GM23338 (cell line): ENCODE data around the gene CCNY. TPM values are rescaled to one million over a fixed set of nuclear protein-coding genes. Genes with fewer than 3 reads are reported as not detected.

Experiments used
- ATAC-seq: fragments of 200-7000 bp; cut with Tn5 transposase; 3 replicates; pipeline ENCODE4 v1.9.1; 2020
- DNase-seq: peaks from one replicate; pipeline ENCODE4 v3.0.0-alpha.2; 2015; ENCODE audit warnings: low spot score
- H2AFZ ChIP-seq: fragments of 200-600 bp; sonication (generic); 2 replicates; pipeline ENCODE4 v1.8.0; 2016; ENCODE audit warnings: antibody characterized with exemption, mild to moderate bottlenecking, moderate library complexity
- H3F3A ChIP-seq: fragments of 200-600 bp; sonication (generic); replicated peaks from 2 replicates; pipeline ENCODE4 v1.8.0; 2017; ENCODE audit warnings: antibody characterized with exemption, mixed run types, low read depth
- H3K27ac ChIP-seq: fragments of 200-600 bp; sonication (generic); 2 replicates; pipeline ENCODE4 v1.6.1; 2016; ENCODE audit warnings: low read depth
- H3K27me3 ChIP-seq: fragments of 200-600 bp; sonication (generic); 2 replicates; pipeline ENCODE4 v1.8.0; 2016; ENCODE audit warnings: mild to moderate bottlenecking, mixed run types, moderate library complexity; ENCODE audit not compliant: insufficient read depth
- H3K36me3 ChIP-seq: fragments of 200-600 bp; sonication (generic); 2 replicates; pipeline ENCODE4 v1.8.0; 2016; ENCODE audit warnings: mild to moderate bottlenecking; ENCODE audit not compliant: insufficient read depth
- H3K4me1 ChIP-seq: fragments of 200-600 bp; sonication (generic); 2 replicates; pipeline ENCODE4 v1.8.0; 2016; ENCODE audit warnings: mild to moderate bottlenecking, moderate library complexity; ENCODE audit not compliant: insufficient read depth
- H3K4me2 ChIP-seq: fragments of 200-600 bp; sonication (generic); 2 replicates; pipeline ENCODE4 v1.7.1; 2017; ENCODE audit warnings: mixed run types
- H3K4me3 ChIP-seq: fragments of 200-600 bp; sonication (generic); 2 replicates; pipeline ENCODE4 v1.6.1; 2016; ENCODE audit warnings: mixed run types
- H3K79me2 ChIP-seq: fragments of 200-600 bp; sonication (generic); replicated peaks from 2 replicates; pipeline ENCODE4 v1.8.0; 2017; ENCODE audit warnings: mild to moderate bottlenecking; ENCODE audit not compliant: insufficient read depth
- H3K9me2 ChIP-seq: fragments of 200-600 bp; sonication (generic); 2 replicates; pipeline ENCODE4 v1.8.0; 2017; ENCODE audit not compliant: insufficient read depth
- H4K20me1 ChIP-seq: fragments of 200-600 bp; sonication (generic); replicated peaks from 2 replicates; pipeline ENCODE4 v1.8.0; 2017; ENCODE audit warnings: mild to moderate bottlenecking; ENCODE audit not compliant: insufficient read depth
- H3K27ac Mint-ChIP-seq: 2 replicates; pipeline ENCODE4 v1.8.0; 2020; ENCODE audit warnings: inconsistent platforms, mild to moderate bottlenecking, moderate library complexity, mixed read lengths
- H3K27me3 Mint-ChIP-seq: 3 replicates; pipeline ENCODE4 v1.8.0; 2022; ENCODE audit warnings: low read depth, mild to moderate bottlenecking, moderate library complexity, mixed read lengths, inconsistent platforms; ENCODE audit not compliant: insufficient read depth, poor library complexity
- H3K36me3 Mint-ChIP-seq: 3 replicates; pipeline ENCODE4 v1.8.0; 2021; ENCODE audit warnings: low read depth, mild to moderate bottlenecking, inconsistent platforms, moderate library complexity, mixed read lengths
- H3K4me1 Mint-ChIP-seq: 3 replicates; pipeline ENCODE4 v1.8.0; 2020; ENCODE audit warnings: mild to moderate bottlenecking, inconsistent platforms, mixed read lengths
- H3K4me3 Mint-ChIP-seq: 3 replicates; pipeline ENCODE4 v1.8.0; 2021; ENCODE audit warnings: moderate library complexity, mild to moderate bottlenecking, inconsistent platforms, mixed read lengths
- H3K9me3 Mint-ChIP-seq: 3 replicates; pipeline ENCODE4 v1.8.0; 2020; ENCODE audit warnings: moderate library complexity, mild to moderate bottlenecking, inconsistent platforms, mixed read lengths
- CREB1 ChIP-seq: fragments of 250-450 bp; sonication (Bioruptor Pico); IDR thresholded peaks from 2 replicates; pipeline ENCODE4 v1.5.0; 2020; ENCODE audit warnings: low read depth, mild to moderate bottlenecking, moderate library complexity
- EZH2 ChIP-seq: fragments of 200-600 bp; sonication (generic); IDR thresholded peaks from one replicate; pipeline ENCODE4 v1.8.0; 2017; ENCODE audit warnings: antibody characterized with exemption, mild to moderate bottlenecking, low read depth; ENCODE audit not compliant: unreplicated experiment
- EZH2phosphoT487 ChIP-seq: fragments of 200-600 bp; sonication (generic); IDR thresholded peaks from one replicate; pipeline ENCODE4 v1.8.1; 2018; ENCODE audit warnings: antibody characterized with exemption; ENCODE audit not compliant: unreplicated experiment
- JUNB ChIP-seq: IDR thresholded peaks from one replicate; pipeline ENCODE4 v1.6.1; 2016; ENCODE audit warnings: antibody characterized with exemption; ENCODE audit not compliant: unreplicated experiment
- NANOG ChIP-seq: IDR thresholded peaks from 2 replicates; pipeline ENCODE4 v1.6.1; 2016; ENCODE audit warnings: antibody characterized with exemption, borderline replicate concordance
- POLR2AphosphoS5 ChIP-seq: IDR thresholded peaks from 2 replicates; pipeline ENCODE4 v1.6.1; 2016; ENCODE audit warnings: antibody characterized with exemption, low read depth
- STAT1 ChIP-seq: IDR thresholded peaks from one replicate; pipeline ENCODE4 v1.6.1; 2016; ENCODE audit warnings: antibody characterized with exemption; ENCODE audit not compliant: unreplicated experiment
- ZNF114 ChIP-seq: fragments of 250-450 bp; sonication (Bioruptor Pico); IDR thresholded peaks from 2 replicates; pipeline ENCODE4 v1.5.0; 2020; ENCODE audit warnings: mild to moderate bottlenecking, moderate library complexity
- ZNF331 ChIP-seq: fragments of 250-450 bp; sonication (Bioruptor Pico); IDR thresholded peaks from 2 replicates; pipeline ENCODE4 v1.5.0; 2020; ENCODE audit warnings: low read depth, mild to moderate bottlenecking, moderate library complexity
- polyA plus RNA-seq: library from polyadenylated mRNA; unstranded; fragments of >200 nt; fragmentation: Nextera tagmentation; extraction: Ambion mirVana; gene quantifications from 2 replicates; pipeline ENCODE4 v1.2.1, GENCODE V29; 2016
- total RNA-seq: library from RNA; depleted of rRNA; stranded (reverse); fragments of >200 nt; shearing (Covaris generic); gene quantifications from 2 replicates; pipeline ENCODE4 v1.2.3, GENCODE V29; 2014
- TF ChIP-seq, protein P1 (sequence below): IDR thresholded peaks from 2 replicates; pipeline ENCODE4 v1.6.1; 2016; ENCODE audit warnings: antibody characterized with exemption
- TF ChIP-seq, protein P2 (sequence below): fragments of 250-450 bp; sonication (Bioruptor Pico); IDR thresholded peaks from 2 replicates; pipeline ENCODE4 v1.5.0; 2020; ENCODE audit warnings: mild to moderate bottlenecking, moderate library complexity
- TF ChIP-seq, protein P3 (sequence below): IDR thresholded peaks from one replicate; pipeline ENCODE4 v1.6.1; 2018; ENCODE audit warnings: antibody characterized with exemption; ENCODE audit not compliant: unreplicated experiment
- TF ChIP-seq, protein P4 (sequence below), 2 experiments: fragments of 200-600 bp in 1 of 2; sonication (generic) in 1 of 2; conservative IDR thresholded peaks; 2 replicates each; pipeline versions ENCODE4 v1.5.1 to v1.6.1; 2016 to 2017; ENCODE audit warnings: antibody characterized with exemption in 2 of 2, low read depth in 2 of 2, mild to moderate bottlenecking in 2 of 2, moderate library complexity in 1 of 2

The CCNY gene
- total and polyA plus RNA-seq, 2 experiments from 2014 or later: 14.2 to 29.0 TPM

DNA sequence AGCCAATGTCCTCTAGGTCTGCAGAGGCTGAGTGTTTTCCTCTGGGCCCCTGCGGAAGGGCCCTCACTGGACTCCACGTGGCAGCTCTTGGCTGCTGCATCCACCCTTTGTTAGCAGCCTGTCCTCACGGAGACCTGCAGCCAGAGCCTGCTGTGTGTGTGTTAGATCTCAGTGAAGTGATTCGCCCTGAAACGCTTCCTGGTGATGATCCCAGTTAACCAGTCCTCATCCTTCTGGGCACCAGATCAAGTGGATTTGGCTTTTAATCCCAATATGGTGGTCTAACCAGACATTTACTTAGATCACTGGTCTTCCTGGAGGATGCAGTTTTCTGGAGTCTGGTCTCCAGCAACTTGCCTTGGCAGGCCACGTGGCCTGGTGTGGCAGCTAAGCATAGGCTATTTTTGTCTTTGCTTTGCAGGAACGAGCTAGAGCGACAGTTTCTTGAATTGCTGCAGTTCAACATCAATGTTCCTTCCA, 229.3 kb downstream of the CCNY start:
- Mint-ChIP-seq H3K9me3 (no peaks in the 10 kb centered on the region), H3K36me3 (peaks cover 20% of the 10 kb centered on the region), H3K4me3 (no peak overlapping the region), H3K27ac (no peak overlapping the region), H3K27me3 (peaks cover 7% of the 10 kb centered on the region), H3K4me1 (no peaks in the 10 kb centered on the region; the same call in 1 of the 3 replicates)
- TF ChIP-seq, protein P1, sequence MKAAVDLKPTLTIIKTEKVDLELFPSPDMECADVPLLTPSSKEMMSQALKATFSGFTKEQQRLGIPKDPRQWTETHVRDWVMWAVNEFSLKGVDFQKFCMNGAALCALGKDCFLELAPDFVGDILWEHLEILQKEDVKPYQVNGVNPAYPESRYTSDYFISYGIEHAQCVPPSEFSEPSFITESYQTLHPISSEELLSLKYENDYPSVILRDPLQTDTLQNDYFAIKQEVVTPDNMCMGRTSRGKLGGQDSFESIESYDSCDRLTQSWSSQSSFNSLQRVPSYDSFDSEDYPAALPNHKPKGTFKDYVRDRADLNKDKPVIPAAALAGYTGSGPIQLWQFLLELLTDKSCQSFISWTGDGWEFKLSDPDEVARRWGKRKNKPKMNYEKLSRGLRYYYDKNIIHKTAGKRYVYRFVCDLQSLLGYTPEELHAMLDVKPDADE: no peak
- no peak for TF ChIP-seq EZH2phosphoT487
- TF ChIP-seq ZNF114: no peak
- TF ChIP-seq, protein P2, sequence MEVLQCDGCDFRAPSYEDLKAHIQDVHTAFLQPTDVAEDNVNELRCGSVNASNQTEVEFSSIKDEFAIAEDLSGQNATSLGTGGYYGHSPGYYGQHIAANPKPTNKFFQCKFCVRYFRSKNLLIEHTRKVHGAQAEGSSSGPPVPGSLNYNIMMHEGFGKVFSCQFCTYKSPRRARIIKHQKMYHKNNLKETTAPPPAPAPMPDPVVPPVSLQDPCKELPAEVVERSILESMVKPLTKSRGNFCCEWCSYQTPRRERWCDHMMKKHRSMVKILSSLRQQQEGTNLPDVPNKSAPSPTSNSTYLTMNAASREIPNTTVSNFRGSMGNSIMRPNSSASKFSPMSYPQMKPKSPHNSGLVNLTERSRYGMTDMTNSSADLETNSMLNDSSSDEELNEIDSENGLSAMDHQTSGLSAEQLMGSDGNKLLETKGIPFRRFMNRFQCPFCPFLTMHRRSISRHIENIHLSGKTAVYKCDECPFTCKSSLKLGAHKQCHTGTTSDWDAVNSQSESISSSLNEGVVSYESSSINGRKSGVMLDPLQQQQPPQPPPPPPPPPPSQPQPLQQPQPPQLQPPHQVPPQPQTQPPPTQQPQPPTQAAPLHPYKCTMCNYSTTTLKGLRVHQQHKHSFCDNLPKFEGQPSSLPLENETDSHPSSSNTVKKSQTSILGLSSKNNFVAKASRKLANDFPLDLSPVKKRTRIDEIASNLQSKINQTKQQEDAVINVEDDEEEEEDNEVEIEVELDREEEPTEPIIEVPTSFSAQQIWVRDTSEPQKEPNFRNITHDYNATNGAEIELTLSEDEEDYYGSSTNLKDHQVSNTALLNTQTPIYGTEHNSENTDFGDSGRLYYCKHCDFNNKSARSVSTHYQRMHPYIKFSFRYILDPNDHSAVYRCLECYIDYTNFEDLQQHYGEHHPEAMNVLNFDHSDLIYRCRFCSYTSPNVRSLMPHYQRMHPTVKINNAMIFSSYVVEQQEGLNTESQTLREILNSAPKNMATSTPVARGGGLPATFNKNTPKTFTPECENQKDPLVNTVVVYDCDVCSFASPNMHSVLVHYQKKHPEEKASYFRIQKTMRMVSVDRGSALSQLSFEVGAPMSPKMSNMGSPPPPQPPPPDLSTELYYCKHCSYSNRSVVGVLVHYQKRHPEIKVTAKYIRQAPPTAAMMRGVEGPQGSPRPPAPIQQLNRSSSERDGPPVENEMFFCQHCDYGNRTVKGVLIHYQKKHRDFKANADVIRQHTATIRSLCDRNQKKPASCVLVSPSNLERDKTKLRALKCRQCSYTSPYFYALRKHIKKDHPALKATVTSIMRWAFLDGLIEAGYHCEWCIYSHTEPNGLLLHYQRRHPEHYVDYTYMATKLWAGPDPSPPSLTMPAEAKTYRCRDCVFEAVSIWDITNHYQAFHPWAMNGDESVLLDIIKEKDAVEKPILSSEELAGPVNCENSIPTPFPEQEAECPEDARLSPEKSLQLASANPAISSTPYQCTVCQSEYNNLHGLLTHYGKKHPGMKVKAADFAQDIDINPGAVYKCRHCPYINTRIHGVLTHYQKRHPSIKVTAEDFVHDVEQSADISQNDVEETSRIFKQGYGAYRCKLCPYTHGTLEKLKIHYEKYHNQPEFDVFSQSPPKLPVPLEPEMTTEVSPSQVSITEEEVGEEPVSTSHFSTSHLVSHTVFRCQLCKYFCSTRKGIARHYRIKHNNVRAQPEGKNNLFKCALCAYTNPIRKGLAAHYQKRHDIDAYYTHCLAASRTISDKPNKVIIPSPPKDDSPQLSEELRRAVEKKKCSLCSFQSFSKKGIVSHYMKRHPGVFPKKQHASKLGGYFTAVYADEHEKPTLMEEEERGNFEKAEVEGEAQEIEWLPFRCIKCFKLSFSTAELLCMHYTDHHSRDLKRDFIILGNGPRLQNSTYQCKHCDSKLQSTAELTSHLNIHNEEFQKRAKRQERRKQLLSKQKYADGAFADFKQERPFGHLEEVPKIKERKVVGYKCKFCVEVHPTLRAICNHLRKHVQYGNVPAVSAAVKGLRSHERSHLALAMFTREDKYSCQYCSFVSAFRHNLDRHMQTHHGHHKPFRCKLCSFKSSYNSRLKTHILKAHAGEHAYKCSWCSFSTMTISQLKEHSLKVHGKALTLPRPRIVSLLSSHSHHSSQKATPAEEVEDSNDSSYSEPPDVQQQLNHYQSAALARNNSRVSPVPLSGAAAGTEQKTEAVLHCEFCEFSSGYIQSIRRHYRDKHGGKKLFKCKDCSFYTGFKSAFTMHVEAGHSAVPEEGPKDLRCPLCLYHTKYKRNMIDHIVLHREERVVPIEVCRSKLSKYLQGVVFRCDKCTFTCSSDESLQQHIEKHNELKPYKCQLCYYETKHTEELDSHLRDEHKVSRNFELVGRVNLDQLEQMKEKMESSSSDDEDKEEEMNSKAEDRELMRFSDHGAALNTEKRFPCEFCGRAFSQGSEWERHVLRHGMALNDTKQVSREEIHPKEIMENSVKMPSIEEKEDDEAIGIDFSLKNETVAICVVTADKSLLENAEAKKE (CRISPR knock-in tag): no peak
- no peak for TF ChIP-seq ZNF331 (CRISPR knock-in tag)
- no peak for TF ChIP-seq POLR2AphosphoS5
- TF ChIP-seq STAT1: no peak
- no peak for TF ChIP-seq NANOG
- no peak for TF ChIP-seq JUNB
- TF ChIP-seq, protein P3, sequence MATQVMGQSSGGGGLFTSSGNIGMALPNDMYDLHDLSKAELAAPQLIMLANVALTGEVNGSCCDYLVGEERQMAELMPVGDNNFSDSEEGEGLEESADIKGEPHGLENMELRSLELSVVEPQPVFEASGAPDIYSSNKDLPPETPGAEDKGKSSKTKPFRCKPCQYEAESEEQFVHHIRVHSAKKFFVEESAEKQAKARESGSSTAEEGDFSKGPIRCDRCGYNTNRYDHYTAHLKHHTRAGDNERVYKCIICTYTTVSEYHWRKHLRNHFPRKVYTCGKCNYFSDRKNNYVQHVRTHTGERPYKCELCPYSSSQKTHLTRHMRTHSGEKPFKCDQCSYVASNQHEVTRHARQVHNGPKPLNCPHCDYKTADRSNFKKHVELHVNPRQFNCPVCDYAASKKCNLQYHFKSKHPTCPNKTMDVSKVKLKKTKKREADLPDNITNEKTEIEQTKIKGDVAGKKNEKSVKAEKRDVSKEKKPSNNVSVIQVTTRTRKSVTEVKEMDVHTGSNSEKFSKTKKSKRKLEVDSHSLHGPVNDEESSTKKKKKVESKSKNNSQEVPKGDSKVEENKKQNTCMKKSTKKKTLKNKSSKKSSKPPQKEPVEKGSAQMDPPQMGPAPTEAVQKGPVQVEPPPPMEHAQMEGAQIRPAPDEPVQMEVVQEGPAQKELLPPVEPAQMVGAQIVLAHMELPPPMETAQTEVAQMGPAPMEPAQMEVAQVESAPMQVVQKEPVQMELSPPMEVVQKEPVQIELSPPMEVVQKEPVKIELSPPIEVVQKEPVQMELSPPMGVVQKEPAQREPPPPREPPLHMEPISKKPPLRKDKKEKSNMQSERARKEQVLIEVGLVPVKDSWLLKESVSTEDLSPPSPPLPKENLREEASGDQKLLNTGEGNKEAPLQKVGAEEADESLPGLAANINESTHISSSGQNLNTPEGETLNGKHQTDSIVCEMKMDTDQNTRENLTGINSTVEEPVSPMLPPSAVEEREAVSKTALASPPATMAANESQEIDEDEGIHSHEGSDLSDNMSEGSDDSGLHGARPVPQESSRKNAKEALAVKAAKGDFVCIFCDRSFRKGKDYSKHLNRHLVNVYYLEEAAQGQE: no peak
- TF ChIP-seq, protein P4, sequence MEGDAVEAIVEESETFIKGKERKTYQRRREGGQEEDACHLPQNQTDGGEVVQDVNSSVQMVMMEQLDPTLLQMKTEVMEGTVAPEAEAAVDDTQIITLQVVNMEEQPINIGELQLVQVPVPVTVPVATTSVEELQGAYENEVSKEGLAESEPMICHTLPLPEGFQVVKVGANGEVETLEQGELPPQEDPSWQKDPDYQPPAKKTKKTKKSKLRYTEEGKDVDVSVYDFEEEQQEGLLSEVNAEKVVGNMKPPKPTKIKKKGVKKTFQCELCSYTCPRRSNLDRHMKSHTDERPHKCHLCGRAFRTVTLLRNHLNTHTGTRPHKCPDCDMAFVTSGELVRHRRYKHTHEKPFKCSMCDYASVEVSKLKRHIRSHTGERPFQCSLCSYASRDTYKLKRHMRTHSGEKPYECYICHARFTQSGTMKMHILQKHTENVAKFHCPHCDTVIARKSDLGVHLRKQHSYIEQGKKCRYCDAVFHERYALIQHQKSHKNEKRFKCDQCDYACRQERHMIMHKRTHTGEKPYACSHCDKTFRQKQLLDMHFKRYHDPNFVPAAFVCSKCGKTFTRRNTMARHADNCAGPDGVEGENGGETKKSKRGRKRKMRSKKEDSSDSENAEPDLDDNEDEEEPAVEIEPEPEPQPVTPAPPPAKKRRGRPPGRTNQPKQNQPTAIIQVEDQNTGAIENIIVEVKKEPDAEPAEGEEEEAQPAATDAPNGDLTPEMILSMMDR (conservative IDR thresholded peaks at IDR 0.05; ENCODE audit: low read depth in 2 of 2): no peak
- TF ChIP-seq CREB1 (CRISPR knock-in tag): no peak
- no peak for TF ChIP-seq EZH2
- no peaks in the 10 kb centered on the region for H3K4me1 ChIP-seq
- no peak overlapping the region for H3K4me3 ChIP-seq
- no peak overlapping the region for H3K4me2 ChIP-seq
- H4K20me1 ChIP-seq: no peaks in the 10 kb centered on the region; the same call in 1 of the 2 replicates
- no peaks in the 10 kb centered on the region for H3K9me2 ChIP-seq
- H2AFZ ChIP-seq: no peak overlapping the region
- DNase-seq (no peak), ATAC-seq (no peak; the same call in 2 of the 3 replicates)
- no peaks in the 10 kb centered on the region for H3K36me3 ChIP-seq
- no peaks in the 10 kb centered on the region for H3F3A ChIP-seq
- no peaks in the 10 kb centered on the region for H3K27me3 ChIP-seq
- H3K79me2 ChIP-seq: no peaks in the 10 kb centered on the region
- no peak overlapping the region for H3K27ac ChIP-seq
